ENCODE measurements around the gene GLYAT.

GLYAT gene

GRCh38 chr11:58731819-58732218 is at the start of gene GLYAT:
Gene GLYAT (minus strand): TSS chr11:58731943. CDS start chr11:58724496, 7,447 bp downstream.
- DNase-seq = no peak

GRCh38 chr11:58781345-58781744 is 49.6 kb upstream of the GLYAT start:
- no peak for DNase-seq

DNA sequence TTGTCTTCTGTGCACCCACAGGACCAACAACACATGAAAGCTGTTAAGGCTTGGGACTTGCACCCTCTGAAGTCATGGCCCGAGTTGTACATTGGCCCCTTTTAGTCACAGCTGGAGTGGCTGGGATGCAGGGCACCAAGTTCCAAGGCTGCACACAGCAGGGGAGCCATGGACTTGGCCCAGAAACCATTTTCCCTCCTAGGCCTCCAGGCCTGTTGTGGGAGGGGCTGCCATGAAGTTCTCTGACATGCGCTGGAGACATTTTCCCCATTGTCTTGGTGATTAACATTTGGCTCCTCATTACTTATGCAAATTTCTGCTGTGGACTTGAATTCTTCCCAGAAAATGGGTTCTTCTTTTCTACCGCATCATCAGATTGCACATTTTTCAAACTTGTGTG is 48.8 kb upstream of the GLYAT start:
- no peak for DNase-seq

DNA sequence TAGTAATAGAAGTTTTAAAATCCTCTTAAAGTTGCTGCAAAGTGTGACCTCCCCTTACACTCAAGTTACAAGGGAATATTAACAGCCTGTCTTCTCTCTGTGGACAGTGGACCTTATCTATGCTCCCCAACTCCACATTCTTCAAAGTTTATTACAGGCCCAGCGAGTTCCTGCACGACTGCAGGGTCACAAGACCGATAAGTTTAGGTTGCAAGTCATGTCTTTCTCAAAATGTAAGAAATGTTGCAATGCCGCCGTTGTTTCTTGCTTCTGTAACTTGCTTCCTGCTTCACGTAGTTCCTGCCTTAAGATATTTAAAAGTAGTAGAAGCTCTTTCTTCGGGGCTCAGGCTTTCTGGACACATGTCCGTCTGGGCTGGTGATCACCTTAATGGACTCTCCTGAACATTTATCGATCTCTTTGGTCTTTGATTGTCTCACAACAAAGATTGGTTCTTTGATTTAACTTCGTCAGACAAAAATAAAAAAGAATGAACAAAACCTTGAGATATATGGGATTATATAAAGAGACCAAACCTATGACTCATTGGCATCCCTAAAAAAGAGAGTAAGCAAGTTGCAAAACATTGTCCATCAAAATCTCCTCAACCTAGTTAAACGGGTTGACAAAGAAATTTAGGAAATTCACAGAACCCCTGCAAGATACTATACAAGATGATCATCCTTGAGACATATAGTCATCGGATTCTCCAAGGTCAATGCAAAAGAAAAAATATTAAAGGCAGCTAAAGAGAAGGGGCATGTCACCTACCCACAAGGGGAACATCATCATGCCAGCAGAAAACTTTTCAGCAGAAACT is 45.4 kb upstream of the GLYAT start:
- DNase-seq = no peak

GRCh38 chr11:58775066-58775708 is 43.4 kb upstream of the GLYAT start:
- no peak for DNase-seq

- DNase-seq = no peak
These were observed 42.4 kb upstream of the GLYAT start for GRCh38 chr11:58774164-58774593.

GRCh38 chr11:58773337-58773736 is 41.6 kb upstream of the GLYAT start:
- DNase-seq = no peak

DNA sequence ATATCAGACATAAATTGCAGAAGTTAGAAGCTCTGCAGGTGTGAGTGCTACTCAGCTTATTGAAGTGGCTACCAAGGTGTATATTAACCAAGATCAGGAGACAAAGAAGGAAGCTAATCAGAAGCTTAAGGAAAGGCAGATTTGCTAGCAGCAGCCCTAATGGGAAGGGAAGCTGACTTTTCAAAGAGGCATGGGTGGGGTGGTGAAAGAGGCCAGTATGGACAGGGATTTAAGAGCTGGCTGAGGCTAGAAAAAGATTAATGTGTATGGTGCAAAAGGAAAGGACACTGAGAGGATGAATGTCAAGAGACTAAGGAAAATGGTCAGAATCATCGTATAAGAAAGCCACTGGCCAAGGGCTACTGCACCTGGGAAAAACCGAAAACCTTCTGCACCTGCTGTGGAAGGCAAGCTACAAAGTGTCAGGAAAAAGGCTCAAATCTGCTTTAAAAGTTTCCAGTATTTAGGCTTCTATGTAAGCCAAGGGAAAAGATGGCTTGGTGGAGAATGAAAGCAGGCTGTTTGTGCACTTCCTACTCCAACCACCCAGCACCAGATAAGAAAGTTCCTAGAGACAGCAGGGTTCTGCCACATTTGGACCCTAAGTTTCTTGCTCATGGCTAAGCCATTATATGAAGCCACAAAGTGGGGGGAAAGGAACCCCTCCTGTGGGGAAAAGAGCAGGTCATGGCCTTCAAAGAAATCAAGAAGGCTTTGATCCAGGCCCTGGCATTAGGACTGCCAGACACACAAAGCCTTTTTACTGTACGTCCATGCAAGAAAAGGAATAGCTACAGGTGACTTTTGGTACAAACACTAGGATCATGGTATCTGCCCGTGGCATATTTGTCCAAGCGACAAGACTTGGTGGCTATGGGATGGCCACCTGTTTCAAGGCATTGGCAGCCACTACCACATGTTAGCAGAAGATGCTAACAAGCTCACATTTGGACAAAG is 40.9 kb upstream of the GLYAT start:
- DNase-seq = no peak

DNA sequence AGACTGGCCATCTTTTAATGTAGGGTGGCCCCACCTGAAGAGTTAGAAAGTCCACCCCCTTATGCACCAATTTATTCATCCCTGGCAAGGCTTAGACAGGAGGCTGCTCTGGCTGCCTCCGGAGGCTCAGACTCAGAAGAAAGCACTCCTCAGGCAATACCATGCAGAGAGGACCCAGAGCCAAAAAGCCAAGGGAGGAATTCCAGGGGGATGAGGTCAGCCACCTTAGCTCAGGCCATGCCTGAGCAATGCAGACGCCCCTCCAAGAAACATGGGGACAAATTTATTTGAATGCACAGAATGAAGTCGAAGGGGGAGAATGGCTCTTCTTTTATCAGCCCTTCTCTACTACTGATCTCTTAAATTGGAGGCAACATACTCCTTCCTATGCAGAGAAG is 39.7 kb upstream of the GLYAT start:
- no peak for DNase-seq

DNA sequence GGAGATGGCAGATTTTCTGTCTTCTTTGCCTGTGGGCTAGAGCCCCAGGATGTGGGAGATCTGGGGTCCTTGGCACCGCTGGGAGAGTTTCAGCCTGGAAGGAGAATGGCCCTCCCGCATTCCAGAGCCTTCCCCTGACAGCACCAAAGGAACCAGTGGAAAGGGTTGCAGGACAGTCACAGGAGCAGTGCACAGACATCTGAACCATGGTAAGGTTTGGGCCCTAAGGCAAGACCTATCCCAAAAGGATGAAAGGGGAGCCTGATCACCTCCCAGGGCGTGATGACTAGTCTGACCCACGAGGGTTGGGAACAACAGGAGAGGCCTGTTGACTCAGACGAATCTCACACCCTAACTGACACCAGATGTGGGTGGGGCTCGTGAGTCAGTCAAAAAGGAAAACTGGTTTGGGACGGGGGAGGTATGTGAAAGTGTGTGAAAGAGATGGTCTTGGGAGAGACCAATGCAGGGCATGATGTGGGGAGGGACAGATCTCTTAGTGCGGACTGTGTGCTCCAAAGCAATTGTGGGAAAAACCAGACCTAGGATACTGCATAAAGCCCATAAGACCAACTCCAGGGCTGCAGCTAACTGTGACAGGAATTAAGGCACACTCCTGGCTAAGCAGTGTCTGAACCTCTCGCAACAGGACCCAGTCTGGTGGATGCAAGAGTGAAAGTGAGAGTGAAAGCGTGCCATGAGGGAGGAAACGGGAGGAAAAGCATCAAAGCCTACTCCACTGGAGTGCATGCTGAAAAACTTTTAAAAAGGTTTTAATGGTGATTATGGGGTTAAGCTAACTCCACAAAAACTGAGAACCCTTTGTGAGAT is 39.1 kb upstream of the GLYAT start:
- no peak for DNase-seq

DNA sequence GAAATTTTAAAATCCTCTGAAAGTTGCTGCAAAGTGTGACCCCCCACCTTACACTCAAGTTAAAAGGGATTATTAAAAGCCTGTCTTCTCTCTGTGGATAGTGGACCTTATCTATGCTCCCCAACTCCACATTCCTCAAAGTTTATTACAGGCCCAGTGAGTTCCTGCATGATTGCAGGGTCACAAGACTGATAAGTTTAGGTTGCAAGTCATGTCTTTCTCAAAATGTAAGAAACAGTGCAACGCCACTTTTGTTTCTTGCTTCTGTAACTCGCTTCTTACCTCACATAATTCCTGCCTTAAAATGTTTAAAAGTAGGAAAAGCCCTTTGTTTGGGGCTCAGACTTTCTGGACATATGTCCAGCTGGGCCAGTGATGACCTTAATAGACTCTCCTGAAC is 38.4 kb upstream of the GLYAT start:
- DNase-seq = no peak

GRCh38 chr11:58769308-58769707 is 37.6 kb upstream of the GLYAT start:
- DNase-seq = no peak

GRCh38 chr11:58768137-58768536 is 36.4 kb upstream of the GLYAT start:
- no peak for DNase-seq

GRCh38 chr11:58765078-58765477 is 33.3 kb upstream of the GLYAT start:
- no peak for DNase-seq

- DNase-seq = no peak
These were observed 31.4 kb upstream of the GLYAT start for GRCh38 chr11:58763120-58763490.

DNA sequence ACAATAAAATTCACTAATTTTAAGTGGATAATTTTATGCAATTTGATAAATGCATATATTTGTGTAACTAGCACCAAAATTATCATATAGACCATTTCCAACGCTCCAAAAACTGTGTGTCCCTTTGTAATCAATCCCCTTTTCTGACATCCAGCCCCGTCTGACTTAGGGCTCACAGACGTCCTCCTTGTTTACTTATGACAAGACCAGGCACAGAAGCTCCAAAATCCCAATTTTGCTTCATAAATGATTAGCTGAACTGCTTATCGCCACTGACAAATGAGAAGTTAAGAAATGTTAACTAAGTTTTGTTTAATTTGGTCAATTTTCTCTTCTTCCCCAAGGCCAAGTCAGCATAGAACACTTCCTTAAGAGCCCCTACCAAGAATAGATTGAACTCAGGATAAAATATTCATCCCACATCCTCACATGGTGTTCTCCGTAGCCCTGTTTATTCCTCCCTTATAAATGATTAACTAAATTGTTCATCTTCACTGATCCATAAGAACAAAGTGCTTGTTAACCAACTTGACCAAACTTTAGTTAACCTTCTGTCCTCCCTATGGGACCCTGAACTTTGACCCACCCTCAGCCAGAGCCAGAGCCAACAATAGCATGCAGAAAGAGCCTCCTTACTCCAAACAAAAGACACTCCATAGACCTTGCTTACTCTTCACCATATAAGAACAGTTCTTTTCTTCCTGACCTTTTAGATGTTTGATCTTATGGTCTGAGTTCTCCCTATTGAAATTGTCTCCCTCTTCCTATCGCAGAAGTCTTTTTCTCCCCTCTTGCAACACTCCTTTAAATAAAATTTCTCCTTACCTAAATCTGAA is 30.8 kb upstream of the GLYAT start:
- no peak for DNase-seq

DNA sequence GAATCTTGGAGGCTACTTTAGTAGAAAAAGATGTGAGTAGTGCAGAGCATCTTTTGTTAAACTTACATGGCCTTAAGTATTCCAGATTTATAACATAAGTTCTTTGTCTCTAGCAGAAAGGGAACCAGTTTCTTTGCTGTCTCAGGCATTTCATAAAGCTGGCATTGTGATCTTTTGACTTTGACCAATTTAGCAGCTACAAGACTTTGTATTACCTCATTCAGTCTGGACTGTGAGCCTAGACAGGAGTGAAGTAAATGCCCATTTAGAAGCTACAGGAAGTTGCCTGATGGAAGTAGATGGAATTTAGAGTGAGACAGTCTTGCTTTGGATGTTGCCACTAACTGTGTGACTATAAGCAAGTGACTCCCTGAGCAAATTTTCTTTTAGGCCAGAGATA is 25.7 kb upstream of the GLYAT start:
- DNase-seq = no peak

DNA sequence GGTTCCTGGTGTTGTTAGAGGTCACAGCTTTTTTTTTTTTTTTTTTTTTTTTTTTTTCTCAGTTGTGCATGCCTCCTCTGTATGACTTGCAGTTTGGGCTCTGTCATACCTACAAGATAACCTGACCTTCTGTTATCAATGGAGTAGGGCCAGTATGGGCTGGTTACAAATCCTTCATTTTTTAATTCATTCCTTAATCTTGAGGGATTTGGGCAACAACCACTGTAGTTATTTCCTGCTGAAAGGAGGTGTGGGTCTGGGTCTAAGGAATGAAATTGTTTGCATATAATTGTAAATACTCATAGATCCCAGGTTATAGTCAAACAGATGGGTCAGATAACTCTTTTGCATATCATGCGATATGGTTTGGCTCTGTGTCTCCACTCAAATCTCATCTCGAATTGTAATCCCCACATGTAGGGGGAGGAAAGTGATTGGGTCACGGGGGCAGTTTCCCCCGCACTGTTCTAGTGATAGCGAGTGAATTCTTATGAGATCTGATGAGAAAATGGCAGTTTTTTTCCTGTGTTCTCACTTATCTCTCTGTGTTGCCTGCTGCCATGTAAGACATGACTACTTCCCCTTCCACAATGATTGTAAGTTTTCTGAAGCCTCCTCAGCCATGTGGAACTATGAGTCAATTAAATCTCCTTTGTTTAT is 14.1 kb upstream of the GLYAT start:
- DNase-seq = no peak

DNA sequence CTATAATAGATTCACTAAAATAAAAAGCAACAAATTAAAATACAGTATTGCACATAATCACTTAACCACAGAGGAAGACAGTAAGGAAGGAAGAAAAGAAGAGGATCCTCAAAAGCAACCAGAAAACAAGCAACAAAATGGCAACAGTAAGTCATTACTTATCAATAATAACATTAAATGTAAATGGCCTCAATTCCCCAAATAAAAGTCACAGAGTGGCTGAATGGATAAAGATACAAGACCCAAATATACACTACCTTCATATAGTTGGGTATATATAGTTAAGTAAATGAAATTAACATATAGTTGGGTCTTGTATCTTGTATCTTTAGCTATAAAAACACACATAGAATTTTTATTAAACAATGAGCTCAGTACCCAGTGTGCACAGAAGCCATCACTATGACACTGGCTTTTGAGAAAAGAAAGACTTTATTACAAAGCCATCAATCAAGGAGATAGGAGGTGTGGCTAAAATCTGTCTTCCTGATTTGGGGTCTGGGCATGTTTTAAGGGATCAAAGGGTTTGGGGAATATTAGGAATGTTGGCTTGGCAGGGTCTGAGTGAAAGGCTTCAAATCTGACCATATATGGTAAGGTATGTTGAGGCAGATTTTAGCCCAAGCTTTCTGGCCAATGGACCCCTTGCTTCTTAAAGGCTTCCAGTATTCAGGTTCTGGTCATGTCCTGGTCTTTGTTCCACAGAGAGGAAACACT is 13.4 kb upstream of the GLYAT start:
- DNase-seq = no peak
